ENCODE data around the gene FAM89B. TPM values are rescaled to one million over a fixed set of nuclear protein-coding genes. Genes with fewer than 3 reads are reported as not detected.

FAM89B gene
- total RNA-seq, 1 donor from 2014 or later = 184 TPM

- H3K4me1 Mint-ChIP-seq (ENCODE audit: low read depth, unreplicated experiment) = peaks cover 11% of the 10 kb centered on the region
- no peak for DNase-seq
- H3K36me3 Mint-ChIP-seq (ENCODE audit: unreplicated experiment) = no peaks in the 10 kb centered on the region
- no peak for TF ChIP-seq CTCF (IDR thresholded peaks at IDR 0.05; ENCODE audit: partially characterized antibody, unreplicated experiment)
- peaks cover 8% of the 10 kb centered on the region for H3K9me3 Mint-ChIP-seq (ENCODE audit: unreplicated experiment)
- H3K4me3 Mint-ChIP-seq (ENCODE audit: unreplicated experiment) = peak within 1 kb of the TSS; percentile 76
- peaks cover 14% of the 10 kb centered on the region for H3K27me3 Mint-ChIP-seq (ENCODE audit: unreplicated experiment)
- no peak within 1 kb of the TSS for H3K27ac Mint-ChIP-seq (ENCODE audit: unreplicated experiment)
Measured at GRCh38 chr11:65558002-65558929, 14.1 kb upstream of the FAM89B start, which contains the start of gene LTBP3. Gene LTBP3, minus strand, starts transcription at chr11:65558359. Its CDS starts 400 bp downstream, at chr11:65557959.

GRCh38 chr11:65558930-65559509, 13.3 kb upstream of the FAM89B start:
- peaks cover 17% of the 10 kb centered on the region for H3K27me3 Mint-ChIP-seq (ENCODE audit: unreplicated experiment)
- no peaks in the 10 kb centered on the region for H3K36me3 Mint-ChIP-seq (ENCODE audit: unreplicated experiment)
- no peak for TF ChIP-seq CTCF (IDR thresholded peaks at IDR 0.05; ENCODE audit: partially characterized antibody, unreplicated experiment)
- peaks cover 8% of the 10 kb centered on the region for H3K9me3 Mint-ChIP-seq (ENCODE audit: unreplicated experiment)
- no peak for DNase-seq
- peak overlapping the region; percentile 34 for H3K4me3 Mint-ChIP-seq (ENCODE audit: unreplicated experiment)
- no peak overlapping the region for H3K27ac Mint-ChIP-seq (ENCODE audit: unreplicated experiment)
- peaks cover 11% of the 10 kb centered on the region for H3K4me1 Mint-ChIP-seq (ENCODE audit: low read depth, unreplicated experiment)

GRCh38 chr11:65559535-65559934, 12.8 kb upstream of the FAM89B start:
- H3K9me3 Mint-ChIP-seq (ENCODE audit: unreplicated experiment) = peaks cover 8% of the 10 kb centered on the region
- no peaks in the 10 kb centered on the region for H3K36me3 Mint-ChIP-seq (ENCODE audit: unreplicated experiment)
- peaks cover 11% of the 10 kb centered on the region for H3K4me1 Mint-ChIP-seq (ENCODE audit: low read depth, unreplicated experiment)
- no peak for TF ChIP-seq CTCF (IDR thresholded peaks at IDR 0.05; ENCODE audit: partially characterized antibody, unreplicated experiment)
- H3K4me3 Mint-ChIP-seq (ENCODE audit: unreplicated experiment) = peak overlapping the region; percentile 34
- no peak for DNase-seq
- no peak overlapping the region for H3K27ac Mint-ChIP-seq (ENCODE audit: unreplicated experiment)
- H3K27me3 Mint-ChIP-seq (ENCODE audit: unreplicated experiment) = peaks cover 14% of the 10 kb centered on the region

GRCh38 chr11:65559951-65560537, 12.3 kb upstream of the FAM89B start:
- DNase-seq = no peak
- no peak overlapping the region for H3K27ac Mint-ChIP-seq (ENCODE audit: unreplicated experiment)
- H3K36me3 Mint-ChIP-seq (ENCODE audit: unreplicated experiment) = no peaks in the 10 kb centered on the region
- peak overlapping the region; percentile 59 for H3K4me3 Mint-ChIP-seq (ENCODE audit: unreplicated experiment)
- H3K9me3 Mint-ChIP-seq (ENCODE audit: unreplicated experiment) = peaks cover 8% of the 10 kb centered on the region
- no peak for TF ChIP-seq CTCF (IDR thresholded peaks at IDR 0.05; ENCODE audit: partially characterized antibody, unreplicated experiment)
- H3K27me3 Mint-ChIP-seq (ENCODE audit: unreplicated experiment) = peaks cover 14% of the 10 kb centered on the region
- peaks cover 10% of the 10 kb centered on the region for H3K4me1 Mint-ChIP-seq (ENCODE audit: low read depth, unreplicated experiment)

All from glutamatergic neuron (in vitro differentiated cells).